DMS79 (cell line): Measurements from ENCODE around the gene PCSK4.

Experiments used
- DNase-seq: peaks from one replicate; lab custom pipeline; 2025; lab: John Stamatoyannopoulos, UW

Gene PCSK4

DNA sequence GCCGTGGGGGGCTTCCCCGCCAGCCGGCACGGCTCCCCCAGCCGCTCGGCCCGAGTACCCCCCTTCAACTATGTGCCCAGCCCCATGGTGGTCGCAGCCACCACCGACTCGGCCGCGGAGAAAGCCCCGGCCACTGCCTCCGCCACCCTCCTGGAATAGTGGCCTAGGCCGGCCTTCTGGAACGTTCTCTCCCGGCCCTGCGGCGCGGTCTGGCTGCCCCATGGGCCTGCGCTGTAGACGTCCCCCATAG lies 20.2 kb downstream of the PCSK4 start:
- DNase-seq: no peak

DNA sequence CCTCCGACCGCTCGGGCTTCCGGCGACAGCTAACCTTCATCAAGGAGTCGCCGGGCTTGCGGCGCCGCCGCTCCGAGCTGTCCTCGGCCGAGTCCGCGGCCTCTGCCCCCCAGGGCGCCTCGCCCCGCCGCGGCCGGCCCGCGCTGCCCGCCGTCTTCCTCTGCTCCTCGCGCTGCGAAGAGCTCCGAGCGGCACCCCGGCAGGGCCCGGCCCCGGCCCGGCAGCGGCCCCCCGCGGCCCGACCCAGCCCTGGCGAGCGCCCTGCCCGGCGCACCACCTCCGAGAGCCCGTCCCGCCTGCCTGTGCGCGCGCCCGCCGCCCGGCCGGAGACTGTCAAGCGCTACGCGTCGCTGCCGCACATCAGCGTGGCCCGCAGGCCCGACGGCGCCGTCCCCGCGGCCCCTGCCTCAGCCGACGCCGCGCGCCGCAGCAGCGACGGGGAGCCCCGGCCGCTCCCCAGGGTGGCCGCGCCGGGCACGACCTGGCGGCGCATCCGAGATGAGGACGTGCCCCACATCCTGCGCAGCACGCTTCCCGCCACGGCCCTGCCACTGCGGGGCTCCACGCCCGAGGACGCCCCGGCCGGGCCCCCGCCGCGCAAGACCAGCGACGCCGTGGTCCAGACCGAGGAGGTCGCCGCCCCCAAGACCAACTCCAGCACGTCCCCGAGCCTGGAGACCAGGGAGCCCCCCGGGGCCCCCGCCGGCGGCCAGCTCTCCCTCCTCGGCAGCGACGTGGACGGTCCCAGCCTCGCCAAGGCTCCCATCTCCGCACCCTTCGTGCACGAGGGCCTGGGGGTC lies 20.7 kb downstream of the PCSK4 start:
- DNase-seq: no peak

GRCh38 chr19:1468821-1469254 lies 21.3 kb downstream of the PCSK4 start:
- no peak for DNase-seq

DNA sequence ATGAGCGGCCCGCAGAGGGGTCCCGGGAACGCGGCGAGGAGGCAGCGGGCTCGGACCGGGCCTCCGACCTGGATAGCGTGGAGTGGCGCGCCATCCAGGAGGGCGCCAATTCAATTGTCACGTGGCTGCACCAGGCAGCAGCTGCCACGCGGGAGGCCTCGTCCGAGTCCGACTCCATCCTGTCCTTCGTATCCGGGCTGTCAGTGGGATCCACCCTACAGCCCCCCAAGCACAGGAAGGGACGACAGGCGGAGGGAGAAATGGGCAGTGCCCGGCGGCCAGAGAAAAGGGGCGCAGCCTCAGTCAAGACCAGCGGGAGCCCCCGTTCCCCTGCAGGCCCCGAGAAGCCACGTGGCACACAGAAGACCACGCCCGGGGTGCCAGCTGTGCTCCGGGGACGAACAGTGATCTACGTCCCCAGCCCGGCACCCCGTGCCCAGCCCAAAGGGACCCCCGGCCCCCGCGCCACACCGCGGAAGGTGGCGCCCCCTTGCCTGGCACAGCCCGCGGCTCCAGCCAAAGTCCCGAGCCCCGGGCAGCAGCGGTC lies 21.8 kb downstream of the PCSK4 start:
- DNase-seq: no peak

DNA sequence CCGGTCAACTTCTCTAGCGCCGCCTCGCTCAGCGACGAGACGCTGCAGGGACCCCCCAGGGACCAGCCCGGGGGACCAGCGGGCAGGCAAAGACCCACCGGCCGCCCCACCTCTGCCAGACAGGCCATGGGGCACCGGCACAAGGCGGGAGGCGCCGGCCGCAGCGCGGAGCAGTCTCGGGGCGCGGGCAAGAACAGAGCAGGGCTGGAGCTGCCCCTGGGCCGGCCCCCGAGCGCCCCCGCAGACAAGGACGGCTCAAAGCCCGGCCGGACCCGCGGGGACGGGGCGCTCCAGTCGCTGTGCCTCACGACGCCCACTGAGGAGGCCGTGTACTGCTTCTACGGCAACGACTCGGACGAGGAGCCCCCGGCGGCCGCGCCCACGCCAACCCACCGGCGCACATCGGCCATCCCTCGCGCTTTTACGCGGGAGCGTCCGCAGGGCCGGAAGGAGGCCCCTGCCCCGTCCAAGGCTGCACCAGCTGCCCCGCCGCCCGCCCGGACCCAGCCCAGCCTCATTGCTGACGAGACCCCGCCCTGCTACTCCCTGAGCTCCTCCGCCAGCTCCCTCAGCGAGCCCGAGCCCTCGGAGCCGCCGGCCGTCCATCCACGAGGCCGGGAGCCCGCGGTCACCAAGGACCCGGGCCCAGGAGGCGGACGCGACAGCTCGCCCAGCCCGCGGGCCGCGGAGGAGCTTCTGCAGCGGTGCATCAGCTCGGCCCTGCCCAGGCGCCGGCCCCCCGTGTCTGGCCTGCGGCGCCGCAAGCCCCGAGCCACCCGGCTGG lies 22.5 kb downstream of the PCSK4 start:
- no peak for DNase-seq

GRCh38 chr19:1467215-1467489 lies 23.0 kb downstream of the PCSK4 start:
- DNase-seq: no peak

GRCh38 chr19:1466461-1467214 lies 23.5 kb downstream of the PCSK4 start:
- no peak for DNase-seq

DNA sequence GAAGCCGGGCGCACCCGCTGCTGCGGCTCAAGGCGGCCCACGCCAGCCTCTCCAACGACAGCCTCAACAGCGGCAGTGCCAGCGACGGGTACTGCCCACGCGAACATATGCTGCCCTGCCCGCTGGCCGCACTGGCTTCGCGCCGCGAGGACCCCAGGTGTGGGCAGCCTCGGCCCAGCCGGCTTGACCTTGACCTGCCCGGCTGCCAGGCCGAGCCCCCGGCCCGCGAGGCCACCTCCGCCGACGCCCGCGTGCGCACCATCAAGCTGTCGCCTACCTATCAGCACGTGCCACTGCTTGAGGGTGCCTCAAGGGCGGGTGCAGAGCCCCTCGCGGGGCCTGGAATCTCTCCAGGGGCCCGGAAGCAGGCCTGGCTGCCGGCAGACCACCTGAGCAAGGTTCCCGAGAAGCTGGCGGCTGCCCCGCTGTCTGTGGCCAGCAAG lies 24.1 kb downstream of the PCSK4 start:
- no peak for DNase-seq

DNA sequence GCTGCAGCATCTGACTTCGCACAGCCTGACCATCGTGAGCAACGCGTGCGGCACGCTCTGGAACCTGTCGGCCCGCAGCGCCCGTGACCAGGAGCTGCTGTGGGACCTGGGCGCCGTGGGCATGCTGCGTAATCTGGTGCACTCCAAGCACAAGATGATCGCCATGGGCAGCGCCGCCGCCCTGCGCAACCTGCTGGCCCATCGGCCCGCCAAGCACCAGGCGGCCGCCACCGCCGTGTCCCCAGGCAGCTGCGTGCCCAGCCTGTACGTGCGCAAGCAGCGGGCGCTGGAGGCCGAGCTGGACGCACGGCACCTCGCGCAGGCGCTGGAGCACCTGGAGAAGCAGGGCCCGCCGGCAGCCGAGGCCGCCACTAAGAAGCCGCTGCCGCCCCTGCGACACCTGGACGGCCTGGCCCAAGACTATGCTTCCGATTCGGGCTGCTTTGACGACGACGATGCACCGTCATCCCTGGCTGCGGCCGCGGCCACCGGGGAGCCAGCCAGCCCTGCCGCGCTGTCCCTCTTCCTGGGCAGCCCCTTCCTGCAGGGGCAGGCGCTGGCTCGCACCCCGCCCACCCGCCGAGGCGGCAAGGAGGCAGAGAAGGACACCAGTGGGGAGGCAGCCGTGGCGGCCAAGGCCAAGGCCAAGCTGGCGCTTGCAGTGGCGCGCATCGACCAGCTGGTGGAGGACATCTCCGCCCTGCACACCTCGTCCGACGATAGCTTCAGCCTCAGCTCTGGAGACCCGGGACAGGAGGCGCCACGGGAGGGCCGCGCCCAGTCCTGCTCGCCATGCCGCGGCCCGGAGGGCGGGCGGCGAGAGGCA lies 24.7 kb downstream of the PCSK4 start:
- DNase-seq: no peak

DNA sequence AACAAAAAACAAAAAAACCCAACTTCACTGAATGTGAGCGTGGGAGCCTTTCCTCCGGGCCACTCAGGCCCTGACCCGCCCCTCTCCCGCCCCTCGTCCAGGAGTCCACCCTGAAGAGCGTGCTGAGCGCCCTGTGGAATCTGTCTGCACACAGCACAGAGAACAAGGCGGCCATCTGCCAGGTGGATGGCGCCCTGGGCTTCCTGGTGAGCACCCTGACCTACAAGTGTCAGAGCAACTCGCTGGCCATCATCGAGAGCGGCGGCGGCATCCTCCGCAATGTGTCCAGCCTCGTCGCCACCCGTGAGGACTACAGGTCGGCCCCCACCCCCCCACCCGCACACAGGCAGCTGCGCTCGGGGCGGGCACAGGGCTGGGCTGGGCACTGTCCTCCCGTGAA lies 28.3 kb downstream of the PCSK4 start:
- no peak for DNase-seq

GRCh38 chr19:1460033-1460995 lies 29.8 kb downstream of the PCSK4 start:
- no peak for DNase-seq

DNA sequence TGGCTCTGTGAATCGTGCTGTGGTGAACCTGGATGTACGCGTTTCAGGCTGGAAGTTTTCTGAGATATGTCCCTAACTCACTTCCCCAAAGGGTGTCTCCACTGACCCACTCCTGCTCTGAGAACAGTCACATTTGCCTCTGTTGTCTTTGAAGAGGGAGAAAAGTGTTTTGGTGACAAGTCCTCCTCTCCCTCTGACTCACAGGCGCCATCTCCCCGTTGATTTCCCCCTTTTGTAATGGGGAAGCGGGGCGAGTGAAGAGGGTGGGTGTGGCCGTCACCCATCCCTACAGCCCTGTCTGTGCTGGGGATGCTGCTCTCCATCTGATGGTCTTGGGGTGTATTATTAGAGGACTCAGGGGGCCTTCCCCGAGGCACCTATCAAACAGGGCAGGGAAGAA lies 30.7 kb downstream of the PCSK4 start:
- DNase-seq: no peak

DNA sequence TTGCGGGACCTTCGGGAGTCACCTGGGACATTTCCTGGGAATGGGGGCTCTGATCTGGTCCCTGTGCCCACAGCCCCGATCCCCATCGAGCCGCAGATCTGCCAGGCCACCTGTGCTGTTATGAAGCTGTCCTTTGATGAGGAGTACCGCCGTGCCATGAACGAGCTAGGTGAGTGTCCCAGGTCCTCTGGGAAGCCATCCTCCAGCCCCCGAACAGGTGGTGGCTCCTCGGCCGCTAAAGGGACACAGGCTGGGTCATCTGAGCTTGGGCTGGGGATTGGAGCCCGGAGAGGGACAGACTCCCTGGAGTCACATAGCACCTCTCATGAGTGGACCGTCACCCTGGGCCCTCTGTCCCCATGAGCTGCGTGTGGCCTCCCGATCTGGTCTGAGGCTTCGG lies 32.3 kb downstream of the PCSK4 start:
- no peak for DNase-seq

DNA sequence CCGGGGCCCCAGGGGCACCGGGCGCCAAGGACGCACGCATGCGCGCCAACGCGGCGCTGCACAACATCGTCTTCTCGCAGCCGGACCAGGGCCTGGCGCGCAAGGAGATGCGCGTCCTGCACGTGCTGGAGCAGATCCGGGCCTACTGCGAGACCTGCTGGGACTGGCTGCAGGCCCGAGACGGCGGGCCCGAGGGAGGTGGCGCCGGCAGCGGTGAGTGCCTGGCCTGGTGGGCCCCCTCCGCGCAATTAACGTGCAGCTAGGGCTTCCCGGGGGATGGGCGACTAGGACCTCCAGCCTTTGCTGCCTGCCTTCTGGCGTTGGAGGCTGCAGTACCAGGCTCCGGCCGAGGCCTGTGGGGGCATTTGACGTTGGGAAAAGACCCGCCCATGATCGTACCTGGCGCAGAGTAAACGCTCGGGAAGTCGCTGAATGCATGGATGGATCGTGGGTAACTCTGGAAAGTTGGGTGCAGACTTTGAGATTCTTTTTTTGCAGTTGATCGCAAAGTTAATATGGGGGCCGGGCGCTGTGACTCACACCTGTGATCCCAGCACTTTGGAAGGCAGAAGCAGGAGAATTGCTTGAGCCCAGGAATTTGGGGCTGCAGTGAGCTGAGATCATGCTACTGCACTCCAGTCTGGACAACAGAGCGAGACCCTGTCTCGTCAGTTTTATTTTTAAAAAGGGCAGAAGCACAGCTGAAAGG lies 33.0 kb downstream of the PCSK4 start:
- no peak for DNase-seq

GRCh38 chr19:1456121-1456900 lies 33.8 kb downstream of the PCSK4 start:
- DNase-seq: no peak

GRCh38 chr19:1455336-1456120 lies 34.6 kb downstream of the PCSK4 start:
- no peak for DNase-seq

DNA sequence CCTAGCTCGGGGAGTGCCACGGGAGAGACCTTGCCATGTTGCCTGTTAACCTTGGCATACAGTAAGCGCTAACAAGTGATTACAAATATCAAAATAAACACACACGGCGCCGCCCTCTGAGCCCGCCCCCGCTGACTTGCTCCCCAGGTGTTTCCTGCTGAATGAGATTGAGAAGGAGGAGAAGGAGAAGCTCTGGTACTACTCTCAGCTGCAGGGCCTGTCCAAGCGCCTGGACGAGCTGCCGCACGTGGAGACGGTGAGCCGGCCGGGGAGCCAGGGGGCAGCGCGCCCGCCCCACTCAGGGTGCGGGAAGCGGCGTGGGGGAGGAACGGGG lies 35.2 kb downstream of the PCSK4 start:
- DNase-seq: no peak

DNA sequence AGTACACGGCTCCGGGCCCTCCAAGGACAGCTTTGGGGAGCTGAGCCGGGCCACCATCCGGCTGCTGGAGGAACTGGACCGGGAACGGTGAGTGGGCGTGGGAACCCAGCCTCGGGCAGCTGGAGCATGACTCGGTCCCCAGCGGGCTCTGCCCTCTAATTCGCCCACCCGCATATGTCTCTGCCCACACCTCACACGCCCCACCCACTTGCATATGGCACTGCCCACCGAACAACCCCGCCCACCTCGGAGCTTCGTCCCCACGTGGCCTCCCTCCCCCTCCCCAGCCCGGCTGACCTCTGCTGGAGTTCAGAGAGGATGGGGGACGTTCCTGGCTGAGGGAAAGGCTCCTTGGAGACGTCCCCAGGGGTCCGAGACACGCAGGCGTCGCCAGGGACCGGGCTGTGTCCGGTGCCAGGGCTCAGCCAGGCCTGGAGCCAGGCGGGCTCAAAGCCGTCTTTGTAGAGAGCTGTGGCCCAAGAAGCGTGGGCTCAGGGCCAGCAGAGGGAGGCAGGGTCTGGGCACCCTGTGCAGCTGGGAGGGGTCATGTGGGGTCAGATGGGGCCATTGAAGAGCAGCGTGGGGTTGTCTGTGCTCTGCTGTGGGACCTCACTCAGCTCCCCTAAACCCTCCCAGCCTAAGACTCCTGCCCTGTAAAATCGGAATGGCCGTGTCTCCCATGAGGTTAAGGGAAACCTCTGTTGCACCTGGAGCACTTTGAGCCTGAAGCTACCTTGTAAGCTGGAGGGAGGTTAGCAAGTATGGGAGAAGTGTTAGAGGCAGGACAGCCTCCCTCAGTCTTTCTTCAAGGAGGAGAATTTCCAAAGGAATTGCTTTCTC lies 36.4 kb downstream of the PCSK4 start:
- DNase-seq: no peak
